GM19397 (cell line): ENCODE data around the gene ADNP2.

Experiments
- ATAC-seq: cut with Tn5 transposase; IDR thresholded peaks from one replicate; pipeline ENCODE4 v1.9.1; 2021; ENCODE audit warnings: mild to moderate bottlenecking, moderate library complexity; ENCODE audit not compliant: unreplicated experiment

The ADNP2 gene

GRCh38 chr18:80108739-80109675, at the start of gene ADNP2:
Gene ADNP2 (plus strand): TSS chr18:80109262. CDS start chr18:80117543, 8,281 bp downstream.
- ATAC-seq: peak; percentile 70

GRCh38 chr18:80059945-80060344, 49.1 kb upstream of the ADNP2 start:
- no peak for ATAC-seq

- no peak for ATAC-seq
These were observed 43.4 kb upstream of the ADNP2 start for GRCh38 chr18:80065705-80066104.

- no peak for ATAC-seq
These were observed 41.7 kb upstream of the ADNP2 start for GRCh38 chr18:80067321-80067720.

- ATAC-seq: no peak
These were observed 41.2 kb upstream of the ADNP2 start for GRCh38 chr18:80067897-80068296.

- ATAC-seq: no peak
These were observed 40.3 kb upstream of the ADNP2 start for GRCh38 chr18:80068571-80069272.

- ATAC-seq: no peak
These were observed 38.2 kb upstream of the ADNP2 start for GRCh38 chr18:80070825-80071224.

- ATAC-seq: no peak
These were observed 34.9 kb upstream of the ADNP2 start for GRCh38 chr18:80074183-80074582.

GRCh38 chr18:80074697-80075096, 34.4 kb upstream of the ADNP2 start:
- ATAC-seq: no peak

GRCh38 chr18:80075940-80076339, 33.1 kb upstream of the ADNP2 start:
- no peak for ATAC-seq

GRCh38 chr18:80076379-80076778, 32.7 kb upstream of the ADNP2 start:
- no peak for ATAC-seq

- no peak for ATAC-seq
These were observed 31.2 kb upstream of the ADNP2 start for GRCh38 chr18:80077873-80078272.

GRCh38 chr18:80086281-80086680, 22.8 kb upstream of the ADNP2 start:
- no peak for ATAC-seq

- ATAC-seq: no peak
These were observed 21.0 kb upstream of the ADNP2 start for GRCh38 chr18:80088036-80088435.

- ATAC-seq: no peak
These were observed 20.2 kb upstream of the ADNP2 start for GRCh38 chr18:80088823-80089222.

- ATAC-seq: no peak
These were observed 13.6 kb upstream of the ADNP2 start for GRCh38 chr18:80095414-80095813.

- ATAC-seq: no peak
These were observed 13.0 kb upstream of the ADNP2 start for GRCh38 chr18:80096032-80096565.

GRCh38 chr18:80097201-80097600, 11.9 kb upstream of the ADNP2 start:
- ATAC-seq: no peak

- no peak for ATAC-seq
These were observed 5.8 kb upstream of the ADNP2 start for GRCh38 chr18:80103231-80103630.

- no peak for ATAC-seq
These were observed 4.7 kb upstream of the ADNP2 start for GRCh38 chr18:80104364-80104779.

GRCh38 chr18:80105369-80106167, 3.5 kb upstream of the ADNP2 start:
- peak; percentile 54 for ATAC-seq
